Measurements from ENCODE around the gene STK32C. TPM values are rescaled to one million over a fixed set of nuclear protein-coding genes. Genes with fewer than 3 reads are reported as not detected.

Gene STK32C
- total and polyA plus RNA-seq, 2 of the 4 experiments (the other 2 are of a cell fraction): 5.0 to 8.3 TPM

- Histone ChIP-seq H3K4ac (ENCODE audit: low read depth, low read length) (no peak overlapping the region), H4K20me1 (ENCODE audit: insufficient read depth, low read length) (no peaks in the 10 kb centered on the region), H3K18ac (ENCODE audit: low read depth, low read length) (no peak overlapping the region), H4K8ac (ENCODE audit: low read depth in 2 of 2, low read length in 2 of 2) (no peak overlapping the region), H3K9me1 (ENCODE audit: insufficient read depth, low read length) (0 out of 2 replicates have a peak, but pooled peaks cover 3% of the 10 kb centered on the region), H3K23ac (ENCODE audit: low read depth, low read length) (no peak overlapping the region), H3K4me1 (ENCODE audit: control insufficient read depth, insufficient read depth, low read length) (peaks cover 5% of the 10 kb centered on the region; the same call in 1 of the 2 replicates), H2BK20ac (ENCODE audit: low read depth, low read length) (no peak overlapping the region), H2BK120ac (ENCODE audit: low read depth, low read length) (no peak overlapping the region), H4K5ac (ENCODE audit: low read depth, low read length) (no peak overlapping the region), H2BK15ac (ENCODE audit: low read depth, low read length) (no peak overlapping the region), H2AK9ac (replicated peaks; ENCODE audit: low read depth, low read length, poor library complexity) (no peak overlapping the region), H3K4me2 (ENCODE audit: low read depth, low read length) (no peak overlapping the region), H2BK5ac (ENCODE audit: low read depth, low read length, poor library complexity, severe bottlenecking) (no peak overlapping the region), H3K4me3 (ENCODE audit: insufficient read depth, low read depth, low read length) (no peak overlapping the region), H3K9me3 (ENCODE audit: control insufficient read depth, insufficient read depth, low read length) (peaks cover 5% of the 10 kb centered on the region; the same call in 1 of the 2 replicates), H2AFZ (replicated peaks; ENCODE audit: low read length, poor library complexity) (no peak overlapping the region), H3K9ac (ENCODE audit: low read depth, low read length) (no peak overlapping the region), H3K27me3 (ENCODE audit: control insufficient read depth, insufficient read depth, low read length) (peaks cover 28% of the 10 kb centered on the region; the same call in 1 of the 2 replicates), H4K91ac (ENCODE audit: insufficient read depth, low read depth, low read length) (no peak overlapping the region), H3K36me3 (ENCODE audit: control insufficient read depth, insufficient read depth, low read length) (no peaks in the 10 kb centered on the region), H2AK5ac (ENCODE audit: low read depth, low read length) (no peak overlapping the region), H3K79me1 (ENCODE audit: low read depth in 1 of 2, low read length in 2 of 2) (no peaks in the 10 kb centered on the region), H3K27ac (ENCODE audit: insufficient read depth, low read length) (no peak overlapping the region), H3K14ac (replicated peaks; ENCODE audit: low read depth, low read length) (no peak overlapping the region), H3K56ac (ENCODE audit: extremely low read depth, insufficient read depth, low read length) (no peak overlapping the region)
- WGBS, 2 experiments (ENCODE audit: extremely low coverage in 2 of 2, insufficient read length in 1 of 2): 88% methylated on average over 6 of the region's 22 CpGs; no CpG with 5 or more reads in 1 of the 2 experiments
- dilution Hi-C loops (cut with HindIII; ENCODE audit: low sequenced_read_pairs, unreplicated experiment) (no loop called here), intact Hi-C loops (cut with micrococcal nuclease) (loop anchor here (5.0 kb wide), 1 partner anchor 33 kb away; no protein-coding TSS in a partner anchor), in situ Hi-C loops (cut with MboI; ENCODE audit: low sequenced_read_pairs) (no loop called here)
- BruUV-seq (replicated peaks): no TSS peak
- CTCF ChIA-PET: no interaction called here
- ATAC-seq (ENCODE audit: low read depth) (no peak), DNase-seq (no peak)
- TF ChIP-seq CEBPB (IDR thresholded peaks at IDR 0.05; ENCODE audit: low read depth, low read length): no peak
- TF ChIP-seq CHD1 (IDR thresholded peaks at IDR 0.05; ENCODE audit: low read depth, low read length): no peak
- TF ChIP-seq NFE2L2 (IDR thresholded peaks at IDR 0.05; ENCODE audit: low read depth, low read length): no peak
- no peak for TF ChIP-seq CTCF (conservative IDR thresholded peaks at IDR 0.05; ENCODE audit: low read depth, low read length)
- no peak for TF ChIP-seq RAD21 (IDR thresholded peaks at IDR 0.05; ENCODE audit: low read length)
- TF ChIP-seq RCOR1 (IDR thresholded peaks at IDR 0.05; ENCODE audit: insufficient replicate concordance, low read length): no peak
- no peak for TF ChIP-seq ELK1 (IDR thresholded peaks at IDR 0.05; ENCODE audit: borderline replicate concordance, low read depth, low read length)
- no peak for TF ChIP-seq MAFK (IDR thresholded peaks at IDR 0.05; ENCODE audit: low read depth, low read length)
- TF ChIP-seq USF2 (IDR thresholded peaks at IDR 0.05; ENCODE audit: low read depth, low read length): no peak
- TF ChIP-seq POLR2A (IDR thresholded peaks at IDR 0.05; ENCODE audit: low read depth, low read length): no peak
- TF ChIP-seq MXI1 (IDR thresholded peaks at IDR 0.05; ENCODE audit: borderline replicate concordance, low read depth, low read length): no peak
- no peak for TF ChIP-seq FOS (IDR thresholded peaks at IDR 0.05; ENCODE audit: low read depth, low read length)
- no peak for TF ChIP-seq RFX5 (IDR thresholded peaks at IDR 0.05; ENCODE audit: low read depth, low read length)
- POLR2A ChIA-PET (ENCODE audit: unreplicated experiment): no interaction called here
Measured at GRCh38 chr10:132305654-132306342, 2.0 kb downstream of the STK32C start.
